H1 (cell line): ENCODE measurements around the gene WDR91. TPM values are rescaled to one million over a fixed set of nuclear protein-coding genes. Genes with fewer than 3 reads are reported as not detected.

Experiments
- CTCF ChIA-PET: fragments of 300-600 bp; sonication (Branson Sonifier 250); formaldehyde crosslinking; loops from one replicate; lab custom pipeline; 2021; ENCODE audit not compliant: partially characterized antibody; lab: Charles Lee
- POLR2A ChIA-PET: fragments of 300-600 bp; sonication (Branson Sonifier 250); formaldehyde crosslinking; loops from one replicate; lab custom pipeline; 2021; ENCODE audit warnings: inconsistent platforms; ENCODE audit not compliant: partially characterized antibody; lab: Charles Lee
- DNase-seq, 2 experiments: peaks; one replicate each; pipeline versions ENCODE4 v3.0.0 to v3.0.0-alpha.2; 2010 to 2022; ENCODE audit warnings: low spot score in 2 of 2, low read depth in 1 of 2, mixed read lengths in 1 of 2
- FAIRE-seq: peaks from 2 replicates; lab custom pipeline; 2011; peaks lifted over from hg19 to GRCh38; lab: Jason Lieb, UNC
- H2AFZ ChIP-seq: 2 replicates; pipeline ENCODE4 v1.8.1; 2012; ENCODE audit warnings: low read length, inconsistent platforms
- H2AK5ac ChIP-seq: 2 replicates; pipeline ENCODE4 v1.6.1; 2013; ENCODE audit warnings: low read depth, low read length
- H2BK120ac ChIP-seq: replicated peaks from 2 replicates; pipeline ENCODE3; 2013; ENCODE audit warnings: low read depth, low read length, inconsistent platforms
- H2BK12ac ChIP-seq: 2 replicates; pipeline ENCODE4 v1.6.1; 2013; ENCODE audit warnings: low read depth, low read length
- H2BK15ac ChIP-seq: 2 replicates; pipeline ENCODE4 v1.6.1; 2013; ENCODE audit warnings: low read length
- H2BK20ac ChIP-seq: 2 replicates; pipeline ENCODE4 v1.6.1; 2013; ENCODE audit warnings: low read length
- H2BK5ac ChIP-seq: 2 replicates; pipeline ENCODE4 v1.6.1; 2013; ENCODE audit warnings: low read depth, low read length
- H3K14ac ChIP-seq: 2 replicates; pipeline ENCODE4 v1.6.1; 2013; ENCODE audit warnings: inconsistent platforms; ENCODE audit not compliant: insufficient read length
- H3K18ac ChIP-seq: 2 replicates; pipeline ENCODE4 v1.6.1; 2013; ENCODE audit warnings: low read length; ENCODE audit errors: extremely low read depth
- H3K23ac ChIP-seq: 2 replicates; pipeline ENCODE4 v1.6.1; 2013; ENCODE audit warnings: inconsistent platforms; ENCODE audit not compliant: insufficient read length
- H3K23me2 ChIP-seq: 2 replicates; pipeline ENCODE4 v1.6.1; 2013; ENCODE audit warnings: low read depth, low read length
- H3K27ac ChIP-seq: 2 replicates; pipeline ENCODE4 v1.6.1; 2011; ENCODE audit warnings: low read depth, low read length, inconsistent platforms
- H3K27me3 ChIP-seq, 4 experiments: replicated peaks in 1 of 4; 1 replicate in 1 of 4; 2 replicates in 3 of 4; pipeline versions ENCODE4 v1.6.1 to v1.8.1; 2011 to 2013; ENCODE audit warnings: low read length in 3 of 4, mild to moderate bottlenecking in 3 of 4, inconsistent platforms in 2 of 4, mixed read lengths in 2 of 4, moderate library complexity in 1 of 4; ENCODE audit not compliant: control insufficient read depth in 3 of 4, insufficient read depth in 3 of 4; ENCODE audit errors: extremely low read depth in 1 of 4
- H3K36me3 ChIP-seq, 4 experiments: 2 replicates each; pipeline versions ENCODE4 v1.6.1 to v1.8.1; 2011 to 2013; ENCODE audit warnings: mild to moderate bottlenecking in 4 of 4, low read length in 3 of 4, moderate library complexity in 2 of 4, control low read depth in 1 of 4, inconsistent platforms in 1 of 4; ENCODE audit not compliant: insufficient read depth in 4 of 4, control insufficient read depth in 2 of 4
- H3K4ac ChIP-seq: replicated peaks from 2 replicates; pipeline ENCODE3; 2013; ENCODE audit warnings: low read length, low read depth, mixed read lengths, inconsistent platforms; ENCODE audit not compliant: insufficient read length
- H3K4me1 ChIP-seq, 4 experiments: replicated peaks in 1 of 4; 1 replicate in 1 of 4; 2 replicates in 3 of 4; pipeline versions ENCODE4 v1.6.1 to v1.8.1; 2011 to 2013; ENCODE audit warnings: low read length in 3 of 4, inconsistent platforms in 2 of 4, mixed read lengths in 1 of 4; ENCODE audit not compliant: insufficient read depth in 4 of 4, control insufficient read depth in 3 of 4
- H3K4me2 ChIP-seq, 2 experiments: 2 replicates each; pipeline versions ENCODE4 v1.6.1 to v1.8.1; 2011 to 2013; ENCODE audit warnings: low read depth in 2 of 2, low read length in 2 of 2, control low read depth in 1 of 2, inconsistent platforms in 1 of 2, mild to moderate bottlenecking in 1 of 2; ENCODE audit not compliant: insufficient read depth in 1 of 2
- H3K4me3 ChIP-seq, 4 experiments: fragments of 200-600, 300-600 bp in 1 of 4; sonication (generic), shearing (Covaris generic), sonication (Bioruptor Twin) in 1 of 4; 2 replicates each; pipeline versions ENCODE4 v1.5.1 to v1.8.1; 2011 to 2016; ENCODE audit warnings: low read length in 4 of 4, low read depth in 3 of 4, control low read depth in 2 of 4, inconsistent platforms in 2 of 4, mild to moderate bottlenecking in 2 of 4, mixed read lengths in 1 of 4, moderate library complexity in 1 of 4; ENCODE audit not compliant: insufficient read depth in 2 of 4; ENCODE audit errors: extremely low read depth in 1 of 4
- H3K56ac ChIP-seq: replicated peaks from 2 replicates; pipeline ENCODE3; 2013; ENCODE audit warnings: low read depth, mild to moderate bottlenecking, mixed read lengths, low read length, inconsistent platforms; ENCODE audit not compliant: insufficient read length
- H3K79me1 ChIP-seq: 2 replicates; pipeline ENCODE4 v1.6.1; 2013; ENCODE audit warnings: low read depth, low read length, control low read depth
- H3K79me2 ChIP-seq, 2 experiments: 2 replicates each; pipeline versions ENCODE4 v1.6.1 to v1.8.1; 2012 to 2013; ENCODE audit warnings: low read length in 2 of 2, mild to moderate bottlenecking in 2 of 2, inconsistent platforms in 1 of 2; ENCODE audit not compliant: insufficient read depth in 2 of 2, control insufficient read depth in 1 of 2
- H3K9ac ChIP-seq, 4 experiments: replicated peaks in 1 of 4; 1 replicate in 1 of 4; 2 replicates in 3 of 4; pipeline versions ENCODE4 v1.6.1 to v1.8.1; 2011 to 2013; ENCODE audit warnings: low read depth in 3 of 4, low read length in 3 of 4, control low read depth in 2 of 4, mild to moderate bottlenecking in 2 of 4, moderate library complexity in 2 of 4, inconsistent platforms in 1 of 4; ENCODE audit errors: extremely low read depth in 1 of 4
- H3K9me3 ChIP-seq, 2 experiments: 2 replicates each; pipeline versions ENCODE4 v1.6.1 to v1.8.1; 2012 to 2013; ENCODE audit warnings: mild to moderate bottlenecking in 2 of 2, moderate library complexity in 2 of 2, control low read depth in 1 of 2, inconsistent platforms in 1 of 2, low read depth in 1 of 2, low read length in 1 of 2, mixed read lengths in 1 of 2; ENCODE audit not compliant: insufficient read depth in 2 of 2
- H4K20me1 ChIP-seq, 2 experiments: replicated peaks in 1 of 2; 2 replicates each; pipeline versions ENCODE3 to v1.8.1; 2011 to 2013; ENCODE audit warnings: inconsistent platforms in 2 of 2, low read length in 2 of 2, mild to moderate bottlenecking in 1 of 2; ENCODE audit not compliant: insufficient read depth in 2 of 2, control insufficient read depth in 1 of 2
- H4K5ac ChIP-seq: 2 replicates; pipeline ENCODE4 v1.6.1; 2013; ENCODE audit warnings: low read length, low read depth, mixed read lengths, inconsistent platforms; ENCODE audit not compliant: insufficient read length
- H4K8ac ChIP-seq: 2 replicates; pipeline ENCODE4 v1.8.0; 2013; ENCODE audit warnings: mild to moderate bottlenecking, moderate library complexity, low read length, inconsistent platforms; ENCODE audit not compliant: insufficient read depth; ENCODE audit errors: extremely low read depth
- H4K91ac ChIP-seq: replicated peaks from 2 replicates; pipeline ENCODE3; 2013; ENCODE audit warnings: low read length, mixed read lengths, inconsistent platforms; ENCODE audit not compliant: insufficient read length
- ASH2L ChIP-seq: fragments of 200-600, 300-600 bp; sonication (generic); IDR thresholded peaks from one replicate; pipeline ENCODE4 v1.7.1; 2017; ENCODE audit warnings: low read length
- CBX8 ChIP-seq: fragments of 300-800, 300-1000 bp; sonication (generic); IDR thresholded peaks from 2 replicates; pipeline ENCODE4 v1.7.1; 2016; ENCODE audit warnings: low read depth, low read length, borderline replicate concordance
- CHD2 ChIP-seq: IDR thresholded peaks from 2 replicates; pipeline ENCODE4 v1.6.1; 2012; ENCODE audit warnings: low read length, improper control_type of control experiment
- EGR1 ChIP-seq: IDR thresholded peaks from 2 replicates; pipeline ENCODE4 v1.6.1; 2011; ENCODE audit warnings: low read depth, low read length, borderline replicate concordance
- HDAC6 ChIP-seq: IDR thresholded peaks from one replicate; pipeline ENCODE4 v1.7.1; 2012; ENCODE audit warnings: low read depth, mild to moderate bottlenecking, inconsistent platforms, low read length, moderate library complexity
- POU5F1 ChIP-seq: IDR thresholded peaks from 2 replicates; pipeline ENCODE4 v1.6.1; 2011; ENCODE audit warnings: low read depth, mild to moderate bottlenecking, low read length, moderate library complexity
- RAD21 ChIP-seq, 2 experiments: IDR thresholded peaks in 1 of 2; conservative IDR thresholded peaks in 1 of 2; 2 replicates each; pipeline ENCODE4 v1.6.1; 2011; ENCODE audit warnings: low read depth in 2 of 2, low read length in 2 of 2, improper control_type of control experiment in 1 of 2, inconsistent platforms in 1 of 2, mild to moderate bottlenecking in 1 of 2, moderate library complexity in 1 of 2
- SP2 ChIP-seq: IDR thresholded peaks from 2 replicates; pipeline ENCODE4 v1.6.1; 2012; ENCODE audit warnings: mild to moderate bottlenecking, low read length, inconsistent platforms
- SUZ12 ChIP-seq: fragments of 200-600 bp; sonication (generic); IDR thresholded peaks from 2 replicates; pipeline ENCODE4 v1.6.1; 2012; ENCODE audit warnings: mild to moderate bottlenecking, inconsistent platforms, low read length, moderate library complexity, mixed read lengths
- TAF1 ChIP-seq: IDR thresholded peaks from 2 replicates; pipeline ENCODE4 v1.6.1; 2011; ENCODE audit warnings: mild to moderate bottlenecking, low read depth, low read length
- ZNF274 ChIP-seq: IDR thresholded peaks from 2 replicates; pipeline ENCODE4 v1.7.0; 2012; ENCODE audit warnings: low read length, borderline replicate concordance; ENCODE audit errors: extremely low read depth
- WGBS, 2 experiments: shearing (Covaris generic) in 1 of 2; methylation state at CpG; one replicate each; pipeline versions ENCODE4 v1.1.6 to v1.1.7; 2013 to 2015; ENCODE audit warnings: low lambda C conversion rate in 2 of 2, mixed read lengths in 2 of 2, inconsistent platforms in 1 of 2, low coverage in 1 of 2, missing lambda C conversion rate in 1 of 2; ENCODE audit not compliant: insufficient replicate concordance in 2 of 2, insufficient coverage in 1 of 2, insufficient read length in 1 of 2; ENCODE audit errors: extremely low coverage in 1 of 2, missing lambda C conversion rate in 1 of 2; 5-methylcytosine and 5-hydroxymethylcytosine counted together
- polyA plus RNA-seq, 7 experiments: library from polyadenylated mRNA; depleted of rRNA in 3 of 7; stranded (reverse) in 5 of 7; unstranded in 2 of 7; fragments of >200 nt in 5 of 7; fragments of 200-250 nt in 2 of 7; gene quantifications; 1 replicate in 5 of 7; 2 replicates in 1 of 7; 4 replicates in 1 of 7; pipeline versions ENCODE4 v1.2.1 to v1.2.3, GENCODE V29; 2011 to 2013; ENCODE audit warnings: missing spikeins in 2 of 7, mixed read lengths in 2 of 7
- total RNA-seq: library from RNA; stranded (reverse); fragmentation: NEBNext Ultra II Directional; extraction: Animal tissue kit (Norgen Biotek cat#: 25700); gene quantifications from 2 replicates; pipeline ENCODE4 v1.2.1, GENCODE V29; 2021
- TF ChIP-seq, protein P1 (sequence below): IDR thresholded peaks from 2 replicates; pipeline ENCODE4 v1.6.1; 2011; ENCODE audit warnings: low read length, improper control_type of control experiment

WDR91 gene
- total and polyA plus RNA-seq, 2 of the 8 experiments (the other 6 are each of a cell fraction or from before 2014, with no cell fraction given), result 8.2 to 14.7 TPM

DNA sequence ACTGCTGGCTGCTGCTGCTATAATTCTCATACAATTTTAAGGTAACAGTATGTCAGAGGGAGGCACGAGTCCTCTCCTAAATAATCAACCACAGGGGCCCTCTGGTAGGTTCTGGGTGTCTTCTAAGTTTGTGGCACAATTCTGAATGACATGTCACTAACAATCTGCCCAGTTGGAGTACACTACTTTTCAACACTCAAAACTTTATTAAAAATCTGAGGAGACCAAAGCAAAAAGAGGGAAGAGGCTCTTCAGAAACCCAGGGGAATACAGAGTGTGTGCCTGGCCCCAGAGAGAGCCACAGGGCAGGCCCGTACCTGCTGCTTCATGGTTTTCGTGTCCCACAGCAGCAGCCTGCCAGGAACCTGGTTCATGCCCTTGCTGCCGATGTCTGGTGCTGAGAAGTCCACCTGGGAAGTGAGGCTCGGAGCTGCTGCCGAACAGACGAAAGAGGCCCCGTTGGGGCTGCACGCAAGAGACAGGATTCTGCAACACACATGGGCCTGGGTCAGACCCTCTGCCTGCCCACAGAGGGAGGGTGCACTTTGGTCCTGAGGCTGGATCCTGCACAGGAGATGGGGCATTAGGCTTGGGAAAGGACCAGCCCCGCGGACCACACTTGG is 18.3 kb downstream of the WDR91 start:
- Histone ChIP-seq H4K91ac (no peak overlapping the region), H3K14ac (no peak overlapping the region), H4K20me1 (peaks cover 0 to 2% of the 10 kb centered on the region in 2 experiments), H3K4me1 (no peaks in the 10 kb centered on the region), H2AFZ (no peak overlapping the region), H2BK120ac (no peak overlapping the region), H4K5ac (no peak overlapping the region), H2BK5ac (peak overlapping the region; percentile 32; the same call in 1 of the 2 replicates), H3K79me1 (no peaks in the 10 kb centered on the region), H3K36me3 (peaks cover 0 to 2% (median under 1%) of the 10 kb centered on the region in 4 experiments; a peak in 2 of 8 replicates), H2BK12ac (no peak overlapping the region), H3K23ac (no peak overlapping the region), H4K8ac (no peak overlapping the region; the same call in 1 of the 2 replicates), H2AK5ac (no peak overlapping the region), H3K9ac (no peak overlapping the region), H3K4ac (no peak overlapping the region), H3K27me3 (no peaks in the 10 kb centered on the region), H3K56ac (no peak overlapping the region), H3K23me2 (no peaks in the 10 kb centered on the region), H3K27ac (no peak overlapping the region), H3K18ac (no peak overlapping the region), H3K4me2 (no peak overlapping the region), H3K9me3 (no peaks in the 10 kb centered on the region), H2BK20ac (no peak overlapping the region), H3K79me2 (no peaks in the 10 kb centered on the region), H3K4me3 (no peak overlapping the region), H2BK15ac (no peak overlapping the region)
- DNase-seq (no peak), FAIRE-seq (no peak)
- CTCF ChIA-PET, result no interaction called here
- WGBS, 2 experiments, result 94% methylated on average over 11 of the region's 11 CpGs; no CpG with 5 or more reads in 1 of the 2 experiments
- POLR2A ChIA-PET, result interaction anchor here (1.2 kb wide), 1 partner anchor 14 kb away, joined by 4 read pairs; no protein-coding TSS in a partner anchor
- no peak for TF ChIP-seq TAF1
- TF ChIP-seq, protein P1, sequence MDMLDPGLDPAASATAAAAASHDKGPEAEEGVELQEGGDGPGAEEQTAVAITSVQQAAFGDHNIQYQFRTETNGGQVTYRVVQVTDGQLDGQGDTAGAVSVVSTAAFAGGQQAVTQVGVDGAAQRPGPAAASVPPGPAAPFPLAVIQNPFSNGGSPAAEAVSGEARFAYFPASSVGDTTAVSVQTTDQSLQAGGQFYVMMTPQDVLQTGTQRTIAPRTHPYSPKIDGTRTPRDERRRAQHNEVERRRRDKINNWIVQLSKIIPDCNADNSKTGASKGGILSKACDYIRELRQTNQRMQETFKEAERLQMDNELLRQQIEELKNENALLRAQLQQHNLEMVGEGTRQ, result no peak
- TF ChIP-seq ASH2L, result no peak
- no peak for TF ChIP-seq CHD2
- no peak for TF ChIP-seq POU5F1
- no peak for TF ChIP-seq HDAC6
- no peak for TF ChIP-seq SUZ12
- no peak for TF ChIP-seq CBX8
- no peak for TF ChIP-seq RAD21 (IDR thresholded peaks at IDR 0.05 in 1 of 2, conservative IDR thresholded peaks at IDR 0.05 in 1 of 2; ENCODE audit: low read depth in 2 of 2, low read length in 2 of 2)
- no peak for TF ChIP-seq EGR1
- no peak for TF ChIP-seq SP2
- no peak for TF ChIP-seq ZNF274
